Embryonic facial prominence (tissue), 1 donor: ENCODE data around the gene CPNE4.

Experiments used
- DNase-seq: peaks from one replicate; pipeline ENCODE4 v3.0.0-alpha.2; 2016; ENCODE audit errors: extremely low spot score

CPNE4 gene

GRCh38 chr3:131881777-131882176 is 153.0 kb downstream of the CPNE4 start:
- no peak for DNase-seq

GRCh38 chr3:131880948-131881347 is 153.9 kb downstream of the CPNE4 start:
- DNase-seq: no peak

GRCh38 chr3:131868203-131868602 is 166.6 kb downstream of the CPNE4 start:
- DNase-seq: no peak

DNA sequence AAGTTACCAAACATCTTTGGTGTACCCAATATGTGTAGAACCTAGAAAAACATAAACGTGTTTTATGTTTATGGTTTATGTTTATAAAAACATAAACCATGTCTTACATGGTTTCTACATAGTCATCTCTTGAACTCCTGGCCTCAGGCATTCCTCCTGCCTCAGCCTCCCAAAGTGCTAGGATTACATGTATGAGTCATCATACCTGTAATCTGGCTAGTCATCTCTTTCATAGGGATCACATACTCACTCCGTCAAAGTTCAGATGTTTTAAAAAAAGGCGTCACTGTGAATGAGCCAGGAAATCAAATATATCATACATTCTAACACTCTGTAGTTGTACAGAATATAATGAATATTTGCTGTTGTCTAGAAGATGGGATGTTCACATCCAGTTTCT is 178.6 kb downstream of the CPNE4 start:
- no peak for DNase-seq

- no peak for DNase-seq
Measured at GRCh38 chr3:131850223-131850622, 184.6 kb downstream of the CPNE4 start.

GRCh38 chr3:131849616-131850015 is 185.2 kb downstream of the CPNE4 start:
- no peak for DNase-seq

DNA sequence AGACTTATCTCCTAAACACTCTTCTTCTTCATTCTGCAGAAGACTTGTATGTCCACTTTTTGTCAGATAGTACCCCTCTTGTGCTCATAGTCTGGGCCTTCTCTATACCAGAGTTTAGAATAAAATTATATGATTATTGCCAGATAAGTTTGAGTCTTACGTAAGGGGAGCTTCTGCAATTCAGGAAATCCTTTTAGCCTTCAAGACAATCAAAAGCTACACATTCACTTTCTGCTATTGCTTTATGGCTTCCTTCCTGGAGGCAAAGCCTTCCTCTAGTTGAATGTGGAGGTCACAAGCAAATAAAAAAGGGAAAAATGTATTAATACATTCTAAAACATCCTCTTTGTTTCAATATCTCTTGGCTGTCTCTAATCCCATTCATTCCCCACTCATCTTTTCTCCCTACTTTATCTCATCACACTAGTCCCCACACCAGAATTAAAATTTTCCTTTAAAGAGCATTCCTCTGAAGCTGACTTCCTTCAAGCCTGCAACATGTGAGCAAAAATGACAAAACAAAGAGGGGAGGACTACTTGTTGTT is 186.8 kb downstream of the CPNE4 start:
- no peak for DNase-seq

DNA sequence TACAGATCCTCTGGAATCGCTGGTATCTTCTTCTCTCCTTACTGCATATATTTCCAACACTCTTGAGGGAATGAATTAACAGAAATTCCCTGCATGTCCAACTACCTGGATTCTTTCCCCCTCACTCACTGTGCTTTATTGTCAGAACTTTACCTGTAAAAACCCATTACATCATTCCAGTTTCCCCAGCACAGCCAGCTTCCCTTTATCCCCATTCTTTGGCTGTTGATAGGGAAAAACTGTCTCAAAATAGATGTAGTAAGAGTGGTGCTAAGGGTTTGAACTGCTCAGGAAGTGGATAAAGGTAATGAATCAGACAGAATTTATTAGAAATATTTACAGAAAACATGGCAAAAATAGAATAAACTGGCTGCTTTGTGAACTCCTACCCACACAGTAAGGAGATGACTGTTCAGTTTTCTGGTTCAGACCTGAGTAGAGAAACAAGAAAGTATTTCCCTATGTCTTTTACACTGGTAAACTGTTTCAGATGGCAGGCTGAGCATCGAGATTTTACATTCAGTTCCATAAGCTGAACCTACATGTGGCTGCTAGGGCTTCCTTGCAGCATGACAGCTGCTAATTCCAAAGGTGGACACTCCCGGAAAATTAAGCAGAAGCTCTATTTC is 188.4 kb downstream of the CPNE4 start:
- DNase-seq: no peak

DNA sequence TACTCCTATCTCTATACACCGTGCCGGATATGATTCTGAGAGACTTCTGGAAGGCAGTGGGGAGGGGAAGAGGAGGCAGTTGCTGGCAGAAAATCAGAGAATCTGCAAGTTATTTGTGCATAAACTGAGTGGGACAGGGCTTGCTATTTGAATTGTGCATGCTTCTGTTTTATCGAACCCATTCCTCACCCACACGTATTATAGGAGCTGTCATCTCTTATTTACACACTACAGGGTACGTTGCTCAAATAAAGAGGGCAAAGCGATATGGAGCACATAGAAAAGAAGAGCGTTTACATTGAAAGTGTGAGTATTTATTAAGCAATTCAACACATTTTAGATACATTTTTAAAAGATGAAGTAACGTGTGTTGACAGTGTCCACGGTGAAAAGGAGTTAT is 191.6 kb downstream of the CPNE4 start:
- no peak for DNase-seq

DNA sequence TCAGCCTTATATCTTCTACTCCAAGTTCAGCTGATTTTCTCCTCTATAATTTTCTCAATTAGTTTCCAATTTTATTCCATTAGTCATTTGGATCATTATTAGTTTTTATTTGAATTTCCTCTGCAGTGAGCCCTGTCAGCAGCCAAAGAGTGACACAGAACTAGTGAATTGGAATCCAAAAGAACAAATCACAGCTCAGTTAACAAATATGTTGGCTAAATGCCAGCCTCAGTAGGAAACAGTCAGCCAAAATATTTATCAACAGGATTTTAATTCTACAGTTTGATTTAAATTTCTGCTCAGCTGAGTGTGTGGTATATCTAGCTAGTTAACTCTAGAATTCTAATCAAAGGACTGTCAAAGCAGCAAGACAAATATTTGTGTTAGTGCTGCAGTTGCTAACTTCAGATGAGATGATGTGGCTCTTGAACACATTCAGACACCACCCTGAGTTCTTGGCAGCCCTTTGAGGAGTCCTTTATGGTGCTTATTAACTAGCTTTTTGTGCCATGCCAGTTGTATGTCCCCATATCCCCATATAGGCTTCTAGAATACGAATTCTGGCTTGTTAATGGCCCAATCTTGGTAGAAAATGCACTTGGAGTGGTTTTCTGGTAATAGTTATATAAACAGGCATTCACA is 194.5 kb downstream of the CPNE4 start:
- no peak for DNase-seq

DNA sequence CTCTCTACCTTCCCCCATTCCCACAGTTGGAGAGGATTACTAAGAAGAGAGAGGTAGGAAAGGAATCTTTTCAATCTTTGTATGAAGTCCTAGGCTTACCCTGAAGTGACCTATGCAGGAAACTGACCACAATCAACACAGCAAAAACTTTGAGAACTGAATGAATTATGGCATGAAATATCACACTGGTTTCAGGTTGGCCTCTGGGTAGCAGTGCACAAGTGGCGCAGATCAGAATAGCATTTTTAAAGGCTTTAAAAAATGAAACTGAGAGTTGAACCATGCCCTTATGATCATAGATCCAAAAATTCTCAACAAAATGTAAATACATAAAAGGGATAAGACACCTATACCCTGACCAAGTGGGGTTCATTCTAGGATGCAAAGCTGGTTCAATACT is 198.9 kb downstream of the CPNE4 start:
- DNase-seq: no peak

GRCh38 chr3:131831608-131832007 is 203.2 kb downstream of the CPNE4 start:
- no peak for DNase-seq

DNA sequence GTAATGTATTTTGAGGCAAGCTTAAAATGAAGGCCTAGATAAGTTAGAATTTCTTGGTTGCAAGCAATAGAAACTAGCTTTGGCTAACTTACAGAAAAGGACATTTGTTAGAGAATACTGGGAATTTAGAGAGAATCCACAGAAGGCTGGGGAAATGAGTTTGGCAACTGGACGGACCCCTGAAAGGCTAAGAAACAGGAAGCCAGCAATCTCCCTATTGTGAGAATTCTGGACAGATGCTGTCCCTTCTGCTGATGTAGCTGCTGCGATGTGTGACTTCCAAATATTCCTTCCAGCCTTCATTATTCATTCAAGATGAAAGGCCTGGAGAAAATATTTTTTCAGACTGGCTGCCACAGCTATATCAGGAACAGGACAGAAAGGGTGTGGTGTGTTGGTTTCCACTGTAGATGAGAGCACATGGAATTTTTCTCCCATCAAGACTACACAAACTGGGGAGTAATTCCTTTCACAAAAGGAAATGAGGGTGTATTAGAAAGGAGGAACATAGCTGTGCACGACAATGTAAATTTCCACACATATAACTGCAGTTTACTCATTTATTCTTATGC is 213.5 kb downstream of the CPNE4 start:
- no peak for DNase-seq

- no peak for DNase-seq
Measured at GRCh38 chr3:131819381-131820055, 215.3 kb downstream of the CPNE4 start.

DNA sequence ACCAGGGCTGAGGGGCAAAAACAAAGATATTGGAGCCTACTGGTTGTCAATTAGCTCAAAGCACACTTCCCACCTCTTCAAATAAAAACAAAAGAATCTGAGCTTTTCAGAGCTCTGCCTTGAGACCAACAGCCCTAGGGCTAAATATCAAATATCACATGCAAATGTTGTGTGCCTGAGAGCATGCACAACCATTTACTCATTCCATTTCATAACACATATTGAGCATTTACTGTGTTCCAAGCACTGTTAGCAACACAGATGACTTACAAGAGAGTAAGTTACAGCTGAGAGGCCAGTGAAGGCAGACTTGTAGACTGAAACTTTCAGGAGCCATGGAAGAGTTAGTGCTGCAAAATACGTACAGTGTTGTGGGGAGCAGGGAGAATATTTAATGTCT is 222.4 kb downstream of the CPNE4 start:
- no peak for DNase-seq

GRCh38 chr3:131811481-131811880 is 223.3 kb downstream of the CPNE4 start:
- no peak for DNase-seq

- DNase-seq: no peak
Measured at GRCh38 chr3:131807822-131808221, 227.0 kb downstream of the CPNE4 start.

GRCh38 chr3:131806736-131807135 is 228.1 kb downstream of the CPNE4 start:
- DNase-seq: no peak

GRCh38 chr3:131804565-131805133 is 230.2 kb downstream of the CPNE4 start:
- DNase-seq: no peak

- no peak for DNase-seq
Measured at GRCh38 chr3:131803113-131803512, 231.7 kb downstream of the CPNE4 start.

GRCh38 chr3:131802029-131802428 is 232.8 kb downstream of the CPNE4 start:
- DNase-seq: no peak

DNA sequence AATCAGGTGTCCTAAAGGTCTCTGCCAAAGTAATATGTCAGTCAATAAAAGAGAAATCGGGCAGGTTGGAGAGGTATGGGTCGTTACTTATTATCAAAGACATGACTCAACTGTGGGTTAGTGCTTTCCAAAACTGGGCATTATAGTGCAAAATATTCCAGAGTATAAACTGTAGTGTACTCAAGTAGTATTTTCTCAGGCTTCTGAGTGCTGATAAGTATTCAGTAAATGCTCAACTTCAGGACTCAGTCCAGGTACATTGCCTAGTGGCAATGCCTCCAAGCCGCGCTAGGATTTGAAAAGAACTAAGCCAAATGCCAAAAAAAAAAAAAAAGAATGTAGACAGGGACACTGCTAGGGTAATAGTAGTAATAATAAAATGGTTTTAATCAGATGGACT is 233.2 kb downstream of the CPNE4 start:
- DNase-seq: no peak
